Calu3 (cell line): ENCODE measurements around the gene TLE3. TPM values are rescaled to one million over a fixed set of nuclear protein-coding genes. Genes with fewer than 3 reads are reported as not detected.

Experiments used
- BruUV-seq: library from RNA; stranded (reverse); fragments of 400-500 nt; replicated peaks from 2 replicates; lab custom pipeline; 2021; lab: Mats Ljungman, UMichigan
- CTCF ChIA-PET: fragments of 300-600 bp; sonication (Branson Sonifier 250); formaldehyde crosslinking; loops from one replicate; lab custom pipeline; 2022; ENCODE audit warnings: antibody characterized with exemption; lab: Charles Lee
- DNase-seq: peaks from one replicate; pipeline ENCODE4 v3.0.0; 2022
- H3K27ac Mint-ChIP-seq: one replicate; pipeline ENCODE4 v1.8.0; 2022; ENCODE audit warnings: mixed read lengths; ENCODE audit not compliant: unreplicated experiment
- H3K27me3 Mint-ChIP-seq: one replicate; pipeline ENCODE4 v1.8.0; 2022; ENCODE audit warnings: mixed read lengths; ENCODE audit not compliant: unreplicated experiment
- H3K36me3 Mint-ChIP-seq: one replicate; pipeline ENCODE4 v1.8.0; 2022; ENCODE audit warnings: mild to moderate bottlenecking, moderate library complexity, mixed read lengths; ENCODE audit not compliant: insufficient read depth, unreplicated experiment
- H3K4me1 Mint-ChIP-seq: one replicate; pipeline ENCODE4 v1.8.0; 2022; ENCODE audit warnings: mild to moderate bottlenecking, low read depth, mixed read lengths; ENCODE audit not compliant: unreplicated experiment
- H3K4me3 Mint-ChIP-seq: one replicate; pipeline ENCODE4 v1.8.0; 2022; ENCODE audit warnings: mild to moderate bottlenecking, low read depth, moderate library complexity, mixed read lengths; ENCODE audit not compliant: unreplicated experiment
- H3K9me3 Mint-ChIP-seq: one replicate; pipeline ENCODE4 v1.8.0; 2022; ENCODE audit warnings: low read depth, mixed read lengths; ENCODE audit not compliant: unreplicated experiment
- CTCF ChIP-seq: fragments of 200-600 bp; IDR thresholded peaks from one replicate; pipeline ENCODE4 v1.8.0; 2022; ENCODE audit warnings: antibody characterized with exemption; ENCODE audit not compliant: unreplicated experiment
- intact Hi-C: fragments of 100-400 bp; cut with micrococcal nuclease; formaldehyde crosslinking; loops from one replicate; pipeline ENCODE4 v1.10.0; 2022; ENCODE audit not compliant: unreplicated experiment
- total RNA-seq: library from RNA; stranded (reverse); gene quantifications from 2 replicates; pipeline ENCODE4 v1.2.3, GENCODE V29; 2022

The TLE3 gene
- total RNA-seq, 1 experiment from 2014 or later, result 54.8 TPM

- CTCF ChIA-PET, result interaction anchor here (0.6 to 2.0 kb wide), 6 partner anchors 24 to 502 kb away, joined by 3 to 5 read pairs (median 3); no protein-coding TSS in a partner anchor
- no peak for TF ChIP-seq CTCF
- peak; percentile 64 for DNase-seq
- Mint-ChIP-seq H3K27ac (peak overlapping the region; percentile 76), H3K4me3 (peak overlapping the region; percentile 97), H3K9me3 (no peaks in the 10 kb centered on the region), H3K4me1 (peaks cover 59% of the 10 kb centered on the region), H3K36me3 (peaks cover 91% of the 10 kb centered on the region), H3K27me3 (no peaks in the 10 kb centered on the region)
- intact Hi-C loops, result loop anchor here (5.0 to 10.0 kb wide), 5 partner anchors 372 to 619 kb away; no protein-coding TSS in a partner anchor
- BruUV-seq, result no TSS peak
Observed at GRCh38 chr15:70096215-70097062, 1.3 kb downstream of the TLE3 start.

- peaks cover 90% of the 10 kb centered on the region for H3K36me3 Mint-ChIP-seq
- intact Hi-C loops, result loop anchor here (5.0 to 10.0 kb wide), 5 partner anchors 371 to 618 kb away; no protein-coding TSS in a partner anchor
- no peaks in the 10 kb centered on the region for H3K9me3 Mint-ChIP-seq
- H3K4me3 Mint-ChIP-seq, result peak overlapping the region; percentile 97
- H3K27me3 Mint-ChIP-seq, result no peaks in the 10 kb centered on the region
- no TSS peak for BruUV-seq
- peaks cover 62% of the 10 kb centered on the region for H3K4me1 Mint-ChIP-seq
- CTCF ChIA-PET, result interaction anchor here (0.6 to 0.8 kb wide), 6 partner anchors 25 to 501 kb away, joined by 3 to 5 read pairs (median 3); no protein-coding TSS in a partner anchor
- peak overlapping the region; percentile 76 for H3K27ac Mint-ChIP-seq
- no peak for DNase-seq
- TF ChIP-seq CTCF, result no peak
Observed at GRCh38 chr15:70095408-70096214, 2.1 kb downstream of the TLE3 start.

- no peak for TF ChIP-seq CTCF
- Mint-ChIP-seq H3K36me3 (peaks cover 82% of the 10 kb centered on the region), H3K27me3 (no peaks in the 10 kb centered on the region), H3K4me1 (peaks cover 61% of the 10 kb centered on the region), H3K9me3 (no peaks in the 10 kb centered on the region), H3K27ac (peak overlapping the region; percentile 37), H3K4me3 (peak overlapping the region; percentile 97)
- CTCF ChIA-PET, result interaction anchor here (0.7 to 1.6 kb wide), 3 partner anchors 26 to 628 kb away, joined by 3 to 7 read pairs (median 4); no protein-coding TSS in a partner anchor
- no TSS peak for BruUV-seq
- DNase-seq, result no peak
- intact Hi-C loops, result loop anchor here (5.0 to 10.0 kb wide), 5 partner anchors 370 to 618 kb away; no protein-coding TSS in a partner anchor
Observed at GRCh38 chr15:70094690-70095311, 2.9 kb downstream of the TLE3 start.
